ENCODE results near the gene MICU1. TPM values are rescaled to one million over a fixed set of nuclear protein-coding genes. Genes with fewer than 3 reads are reported as not detected.
"Not testable (repeated sequence)": the region's sequence is repeated elsewhere in the genome, so short reads cannot be mapped to it uniquely, and the experiment has no call there.

Gene MICU1
- total and polyA plus RNA-seq, 9 donors, result 29.9 to 117 (median 44.5) TPM

DNA sequence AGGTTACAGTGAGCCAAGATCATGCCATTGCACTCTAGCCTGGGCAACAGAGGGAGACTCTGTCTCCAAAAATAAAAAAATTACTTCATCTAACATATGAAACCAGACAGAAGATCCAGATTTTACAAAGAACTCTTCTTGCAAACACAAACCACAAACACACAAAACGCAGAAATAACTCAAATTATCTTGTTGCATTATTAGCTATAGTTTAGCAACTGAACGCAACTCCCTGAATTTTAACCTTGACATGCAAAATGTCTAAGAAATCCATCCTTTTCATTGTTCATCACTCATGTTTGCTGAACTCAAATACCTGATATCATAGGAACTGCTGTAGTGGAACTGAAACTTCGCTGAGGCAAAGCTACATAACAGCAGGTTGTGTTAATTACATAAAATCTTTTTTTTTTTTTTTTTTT lies 64.1 kb downstream of the MICU1 start:
- TF ChIP-seq POLR2A (IDR thresholded peaks at IDR 0.05) (no peak), EP300 (IDR thresholded peaks at IDR 0.05) (no peak)
- TF ChIP-seq, protein P1, sequence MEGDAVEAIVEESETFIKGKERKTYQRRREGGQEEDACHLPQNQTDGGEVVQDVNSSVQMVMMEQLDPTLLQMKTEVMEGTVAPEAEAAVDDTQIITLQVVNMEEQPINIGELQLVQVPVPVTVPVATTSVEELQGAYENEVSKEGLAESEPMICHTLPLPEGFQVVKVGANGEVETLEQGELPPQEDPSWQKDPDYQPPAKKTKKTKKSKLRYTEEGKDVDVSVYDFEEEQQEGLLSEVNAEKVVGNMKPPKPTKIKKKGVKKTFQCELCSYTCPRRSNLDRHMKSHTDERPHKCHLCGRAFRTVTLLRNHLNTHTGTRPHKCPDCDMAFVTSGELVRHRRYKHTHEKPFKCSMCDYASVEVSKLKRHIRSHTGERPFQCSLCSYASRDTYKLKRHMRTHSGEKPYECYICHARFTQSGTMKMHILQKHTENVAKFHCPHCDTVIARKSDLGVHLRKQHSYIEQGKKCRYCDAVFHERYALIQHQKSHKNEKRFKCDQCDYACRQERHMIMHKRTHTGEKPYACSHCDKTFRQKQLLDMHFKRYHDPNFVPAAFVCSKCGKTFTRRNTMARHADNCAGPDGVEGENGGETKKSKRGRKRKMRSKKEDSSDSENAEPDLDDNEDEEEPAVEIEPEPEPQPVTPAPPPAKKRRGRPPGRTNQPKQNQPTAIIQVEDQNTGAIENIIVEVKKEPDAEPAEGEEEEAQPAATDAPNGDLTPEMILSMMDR (IDR thresholded peaks at IDR 0.05), result no peak
- Histone ChIP-seq H3K9me3 (no peaks in the 10 kb centered on the region), H3K27ac (no peak overlapping the region), H3K4me3 (no peak overlapping the region), H3K36me3 (no peaks in the 10 kb centered on the region), H3K27me3 (no peaks in the 10 kb centered on the region), H3K4me1 (ENCODE audit: insufficient read depth) (peaks cover 1% of the 10 kb centered on the region)
- DNase-seq, result no peak
- WGBS, 3 donors, result 94 to 97% (median 96%) methylated on average over 3 of the region's 3 CpGs
- intact Hi-C loops (cut with DNase I), result no loop called here

DNA sequence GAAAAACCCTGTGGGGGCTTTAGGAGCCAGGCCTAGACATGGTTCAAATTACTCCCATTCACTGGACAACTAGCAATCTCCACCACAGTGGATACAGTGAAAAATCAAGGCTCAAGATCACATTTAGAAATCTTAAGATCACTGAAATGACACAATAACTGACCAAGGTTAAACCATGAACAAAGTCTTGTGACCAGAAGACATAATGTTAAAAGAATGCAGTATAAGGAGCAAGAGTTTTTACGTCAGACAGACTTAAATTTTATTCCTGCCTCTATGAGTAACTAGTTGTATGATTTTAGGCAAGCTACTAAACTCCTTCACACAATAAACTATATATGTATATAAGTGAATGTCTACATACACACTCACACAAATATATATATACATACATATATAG lies 68.5 kb downstream of the MICU1 start:
- Histone ChIP-seq H3K4me3 (no peak overlapping the region), H3K27me3 (no peaks in the 10 kb centered on the region), H3K9me3 (no peaks in the 10 kb centered on the region), H3K27ac (no peak overlapping the region), H3K36me3 (no peaks in the 10 kb centered on the region), H3K4me1 (ENCODE audit: insufficient read depth) (peaks cover 1% of the 10 kb centered on the region)
- DNase-seq, result no peak
- intact Hi-C loops (cut with DNase I), result no loop called here
- WGBS, 3 donors, result 87 to 95% (median 90%) methylated on average over 1 of the region's 1 CpG
- TF ChIP-seq POLR2A (IDR thresholded peaks at IDR 0.05), result no peak

DNA sequence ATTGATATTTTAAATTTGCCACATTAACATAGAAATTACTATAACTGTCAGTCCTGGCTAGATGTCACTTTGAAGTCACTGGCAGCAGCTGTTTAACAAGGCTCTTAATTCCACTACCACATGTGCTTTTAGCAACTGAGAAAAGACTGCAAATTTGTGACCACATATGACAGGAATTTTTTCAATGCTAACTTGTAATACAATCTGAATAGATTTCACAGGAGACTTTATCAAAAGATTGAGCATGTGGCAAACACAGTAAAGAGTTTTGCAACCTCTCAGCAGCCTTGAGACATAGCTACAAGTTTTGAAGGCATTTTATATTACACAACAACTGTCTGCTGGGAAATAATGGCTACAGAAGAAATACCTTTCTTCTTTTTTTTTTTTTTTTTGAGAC lies 73.0 kb downstream of the MICU1 start:
- Histone ChIP-seq H3K9me3 (no peaks in the 10 kb centered on the region), H3K36me3 (no peaks in the 10 kb centered on the region), H3K4me3 (no peak overlapping the region), H3K27me3 (no peaks in the 10 kb centered on the region), H3K27ac (no peak overlapping the region), H3K4me1 (ENCODE audit: insufficient read depth) (no peaks in the 10 kb centered on the region)
- TF ChIP-seq POLR2A (IDR thresholded peaks at IDR 0.05) (no peak), EP300 (IDR thresholded peaks at IDR 0.05) (no peak)
- TF ChIP-seq, protein P1 (IDR thresholded peaks at IDR 0.05), result no peak
- DNase-seq, result no peak
- intact Hi-C loops (cut with DNase I), result no loop called here

DNA sequence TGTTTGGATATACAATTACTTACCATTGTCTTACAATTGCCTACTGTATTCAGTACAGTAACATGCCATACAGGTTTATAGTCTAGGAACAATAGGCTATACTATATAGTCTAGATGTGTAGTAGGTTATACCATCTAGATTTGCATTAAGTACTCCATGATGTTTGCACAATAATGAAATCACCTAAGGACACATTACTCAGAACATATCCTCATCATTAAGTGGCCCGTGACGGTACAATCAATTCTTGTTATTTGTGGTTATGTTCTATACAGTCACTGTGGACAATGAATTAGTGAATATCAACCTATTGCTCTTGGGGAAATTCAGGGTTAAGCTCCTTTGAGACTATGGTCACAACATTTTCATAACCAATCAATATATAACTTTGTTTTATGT lies 75.6 kb downstream of the MICU1 start:
- Histone ChIP-seq H3K27ac (no peak overlapping the region), H3K27me3 (no peaks in the 10 kb centered on the region), H3K4me3 (no peak overlapping the region), H3K4me1 (ENCODE audit: insufficient read depth) (no peaks in the 10 kb centered on the region), H3K9me3 (no peaks in the 10 kb centered on the region), H3K36me3 (no peaks in the 10 kb centered on the region)
- 95 to 98% (median 96%) methylated on average over 2 of the region's 2 CpGs for WGBS, 3 donors
- DNase-seq, result no peak
- intact Hi-C loops (cut with DNase I), result no loop called here
- TF ChIP-seq EP300 (IDR thresholded peaks at IDR 0.05) (no peak), POLR2A (IDR thresholded peaks at IDR 0.05) (no peak)
- TF ChIP-seq, protein P1 (IDR thresholded peaks at IDR 0.05), result no peak

DNA sequence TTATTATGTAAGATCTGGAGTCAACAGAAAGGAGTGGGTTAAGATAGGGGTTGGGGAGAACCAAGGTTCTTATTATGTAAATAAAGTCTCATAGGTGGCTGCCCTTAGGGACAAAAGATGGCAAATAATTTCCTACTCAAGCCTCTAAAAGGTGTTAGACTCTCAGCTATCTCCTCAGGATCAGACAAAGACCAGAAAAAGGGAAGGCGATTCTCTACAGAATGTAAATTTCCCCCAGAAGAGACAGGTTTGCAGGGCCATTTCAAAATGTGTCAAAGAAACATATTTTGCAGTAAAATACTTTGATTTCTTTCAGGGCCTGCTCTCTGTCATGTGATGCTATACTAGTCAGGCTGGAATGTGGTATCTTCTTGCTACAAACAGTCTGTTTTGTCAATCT lies 80.3 kb downstream of the MICU1 start:
- H3K27ac ChIP-seq, result no peak overlapping the region
- no peaks in the 10 kb centered on the region for H3K36me3 ChIP-seq
- 66 to 76% (median 75%) methylated on average over 1 of the region's 1 CpG for WGBS, 3 donors
- no peaks in the 10 kb centered on the region for H3K27me3 ChIP-seq
- no peaks in the 10 kb centered on the region for H3K4me1 ChIP-seq (ENCODE audit: insufficient read depth)
- TF ChIP-seq, protein P1 (IDR thresholded peaks at IDR 0.05), result no peak
- TF ChIP-seq POLR2A (IDR thresholded peaks at IDR 0.05), result no peak
- no peak for TF ChIP-seq EP300 (IDR thresholded peaks at IDR 0.05)
- no peaks in the 10 kb centered on the region for H3K9me3 ChIP-seq
- no peak for DNase-seq
- intact Hi-C loops (cut with DNase I), result no loop called here
- no peak overlapping the region for H3K4me3 ChIP-seq

DNA sequence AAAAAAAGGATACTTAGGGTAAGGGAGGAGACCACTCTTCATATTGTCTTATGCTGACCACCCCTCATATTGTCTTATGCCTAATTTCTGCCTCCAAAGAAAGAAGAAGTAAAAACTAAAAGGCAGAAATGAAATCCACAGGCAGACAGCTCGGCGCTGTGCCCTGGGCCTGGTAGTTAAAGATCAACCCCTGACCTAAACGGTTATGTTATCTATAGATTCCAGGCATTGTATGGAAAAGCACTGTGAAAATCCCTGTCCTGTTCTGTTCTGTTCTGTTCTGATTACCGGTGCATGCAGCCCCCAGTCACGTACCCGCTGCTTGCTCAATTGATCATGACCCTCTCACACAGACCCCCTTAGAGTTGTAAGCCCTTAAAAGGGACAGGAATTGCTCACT lies 82.0 kb downstream of the MICU1 start:
- H3K9me3 ChIP-seq; H3K27ac ChIP-seq; H3K36me3 ChIP-seq; DNase-seq; intact Hi-C loops (cut with DNase I); H3K4me1 ChIP-seq (ENCODE audit: insufficient read depth); H3K27me3 ChIP-seq; H3K4me3 ChIP-seq: not testable (repeated sequence)
- WGBS, 3 donors, result 93 to 97% (median 94%) methylated on average over 6 of the region's 6 CpGs

Data from ovary (tissue), 9 donors.